Vagina (tissue), 2 donors: ENCODE measurements around the gene RIIAD1.

Source experiments
- CTCF ChIP-seq, 3 experiments: fragments of 450-650 bp in 2 of 3; fragments of 200-600 bp in 1 of 3; sonication (generic) in 1 of 3; IDR thresholded peaks; one replicate each; pipeline ENCODE4 v1.5.1; 2017 to 2019; ENCODE audit warnings: antibody characterized with exemption in 3 of 3, mild to moderate bottlenecking in 2 of 3, moderate library complexity in 2 of 3
- POLR2AphosphoS5 ChIP-seq, 2 donors: sonication (generic); formaldehyde crosslinking; IDR thresholded peaks; one replicate each; pipeline ENCODE4 v1.9.0; 2017; ENCODE audit warnings: antibody characterized with exemption in 2 of 2, mild to moderate bottlenecking in 2 of 2, low read depth in 1 of 2; ENCODE audit not compliant: insufficient read depth in 1 of 2

- no peak for TF ChIP-seq CTCF (IDR thresholded peaks at IDR 0.05)
- TF ChIP-seq POLR2AphosphoS5 (IDR thresholded peaks at IDR 0.05; ENCODE audit: insufficient read depth in 1 of 2, low read depth in 1 of 2) = no peak
Observed at GRCh38 chr1:151689494-151689893, 31.8 kb upstream of the RIIAD1 start.
